ENCODE measurements around the gene LAMP2. TPM values are rescaled to one million over a fixed set of nuclear protein-coding genes. Genes with fewer than 3 reads are reported as not detected.

Gene LAMP2
- total RNA-seq, 2 donors from 2014 or later, result 33.6 to 67.7 TPM

DNA sequence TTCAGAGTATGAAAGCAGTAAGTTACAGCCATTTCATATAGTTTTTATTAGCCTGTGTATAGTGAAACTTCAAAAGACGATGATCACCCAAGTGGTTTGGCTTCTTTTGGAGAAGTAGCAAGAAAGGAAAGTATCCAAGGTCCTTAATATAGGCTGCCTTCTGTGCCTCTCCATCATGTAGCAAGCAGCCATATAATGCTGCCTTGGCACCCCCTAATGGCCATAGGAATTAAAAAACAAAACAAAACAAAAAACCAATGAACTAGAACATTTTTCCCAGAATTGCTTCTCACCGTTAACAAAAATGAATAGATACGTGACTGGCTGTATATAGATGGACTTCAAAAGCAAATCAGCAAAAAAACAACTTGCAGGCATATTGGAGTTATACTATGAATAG is 18.9 kb downstream of the LAMP2 start:
- no peaks in the 10 kb centered on the region for H3K27me3 ChIP-seq

DNA sequence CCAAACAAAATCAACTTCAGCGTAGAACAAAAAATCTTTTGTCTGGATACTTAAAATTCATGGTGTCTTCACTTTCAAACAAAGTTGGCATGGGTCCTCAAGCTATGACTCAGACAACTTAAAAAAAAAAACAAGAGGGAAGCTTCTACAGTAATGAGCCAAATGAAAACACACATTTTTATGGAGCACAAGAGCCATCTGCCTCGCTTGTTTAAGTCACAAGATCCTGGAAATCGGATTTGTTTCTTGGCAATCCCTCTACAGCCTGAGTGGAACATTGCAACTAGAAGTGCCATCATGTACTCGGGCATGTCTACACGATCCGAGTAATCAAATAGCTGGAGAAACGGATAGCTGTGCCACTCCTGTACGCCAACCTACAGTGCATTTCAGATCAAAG is 22.6 kb downstream of the LAMP2 start:
- H3K36me3 ChIP-seq (replicated peaks in 1 of 2; ENCODE audit: insufficient read depth in 1 of 2, low read depth in 2 of 2), result no peaks in the 10 kb centered on the region
- no peaks in the 10 kb centered on the region for H3K9me3 ChIP-seq
- no peak for DNase-seq
- H3K27me3 ChIP-seq, result no peaks in the 10 kb centered on the region
- 43 to 85% methylated on average over 4 to 8 of the region's 8 CpGs for WGBS, 2 donors
- intact Hi-C loops (cut with DNase I), result no loop called here
- H3K4me3 ChIP-seq, result no peak overlapping the region
- H3K27ac ChIP-seq, result no peak overlapping the region
- ATAC-seq, result no peak
- no peak for TF ChIP-seq POLR2A (IDR thresholded peaks at IDR 0.05)
- TF ChIP-seq, protein P1, sequence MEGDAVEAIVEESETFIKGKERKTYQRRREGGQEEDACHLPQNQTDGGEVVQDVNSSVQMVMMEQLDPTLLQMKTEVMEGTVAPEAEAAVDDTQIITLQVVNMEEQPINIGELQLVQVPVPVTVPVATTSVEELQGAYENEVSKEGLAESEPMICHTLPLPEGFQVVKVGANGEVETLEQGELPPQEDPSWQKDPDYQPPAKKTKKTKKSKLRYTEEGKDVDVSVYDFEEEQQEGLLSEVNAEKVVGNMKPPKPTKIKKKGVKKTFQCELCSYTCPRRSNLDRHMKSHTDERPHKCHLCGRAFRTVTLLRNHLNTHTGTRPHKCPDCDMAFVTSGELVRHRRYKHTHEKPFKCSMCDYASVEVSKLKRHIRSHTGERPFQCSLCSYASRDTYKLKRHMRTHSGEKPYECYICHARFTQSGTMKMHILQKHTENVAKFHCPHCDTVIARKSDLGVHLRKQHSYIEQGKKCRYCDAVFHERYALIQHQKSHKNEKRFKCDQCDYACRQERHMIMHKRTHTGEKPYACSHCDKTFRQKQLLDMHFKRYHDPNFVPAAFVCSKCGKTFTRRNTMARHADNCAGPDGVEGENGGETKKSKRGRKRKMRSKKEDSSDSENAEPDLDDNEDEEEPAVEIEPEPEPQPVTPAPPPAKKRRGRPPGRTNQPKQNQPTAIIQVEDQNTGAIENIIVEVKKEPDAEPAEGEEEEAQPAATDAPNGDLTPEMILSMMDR (IDR thresholded peaks at IDR 0.05), result no peak
- H3K4me1 ChIP-seq, result no peaks in the 10 kb centered on the region

More for the DNA sequence above, 18.9 kb downstream of the LAMP2 start:
- 71 to 78% methylated on average over 3 of the region's 3 CpGs for WGBS, 2 donors
- Histone ChIP-seq H3K4me1 (no peaks in the 10 kb centered on the region), H3K4me3 (no peak overlapping the region), H3K36me3 (replicated peaks in 1 of 2; ENCODE audit: insufficient read depth in 1 of 2, low read depth in 2 of 2) (no peaks in the 10 kb centered on the region), H3K9me3 (no peaks in the 10 kb centered on the region), H3K27ac (no peak overlapping the region)
- TF ChIP-seq, protein P1 (IDR thresholded peaks at IDR 0.05), result no peak
- TF ChIP-seq POLR2A (IDR thresholded peaks at IDR 0.05), result no peak
- ATAC-seq (no peak), DNase-seq (no peak)
- intact Hi-C loops (cut with DNase I), result no loop called here

DNA sequence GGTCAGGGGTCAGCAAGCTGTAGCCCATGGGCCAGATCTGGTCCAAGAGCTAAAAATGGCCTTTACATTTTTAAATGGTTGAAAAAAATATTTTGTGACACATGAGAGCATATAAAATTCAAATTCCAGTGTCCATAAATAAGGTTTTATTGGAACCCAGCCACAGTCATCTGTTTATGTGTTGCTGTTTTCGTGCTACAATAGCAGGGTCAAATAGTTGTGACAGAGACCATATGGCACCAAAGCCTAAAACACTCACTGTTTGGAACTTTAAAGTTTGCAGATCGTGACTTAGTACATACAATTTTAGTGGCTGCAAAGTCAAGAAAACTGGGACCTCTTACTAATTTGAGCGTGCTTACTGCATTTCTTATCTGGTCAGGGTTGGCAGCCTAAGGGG is 29.2 kb downstream of the LAMP2 start:
- Histone ChIP-seq H3K27me3 (no peaks in the 10 kb centered on the region), H3K4me3 (no peak overlapping the region), H3K27ac (no peak overlapping the region), H3K36me3 (replicated peaks in 1 of 2; ENCODE audit: insufficient read depth in 1 of 2, low read depth in 2 of 2) (no peaks in the 10 kb centered on the region), H3K4me1 (no peaks in the 10 kb centered on the region), H3K9me3 (no peaks in the 10 kb centered on the region)
- WGBS, 2 donors, result 83 to 92% methylated on average over 3 of the region's 3 CpGs
- TF ChIP-seq POLR2A (IDR thresholded peaks at IDR 0.05), result no peak
- TF ChIP-seq, protein P1 (IDR thresholded peaks at IDR 0.05), result no peak
- no peak for ATAC-seq
- intact Hi-C loops (cut with DNase I), result no loop called here
- no peak for DNase-seq

DNA sequence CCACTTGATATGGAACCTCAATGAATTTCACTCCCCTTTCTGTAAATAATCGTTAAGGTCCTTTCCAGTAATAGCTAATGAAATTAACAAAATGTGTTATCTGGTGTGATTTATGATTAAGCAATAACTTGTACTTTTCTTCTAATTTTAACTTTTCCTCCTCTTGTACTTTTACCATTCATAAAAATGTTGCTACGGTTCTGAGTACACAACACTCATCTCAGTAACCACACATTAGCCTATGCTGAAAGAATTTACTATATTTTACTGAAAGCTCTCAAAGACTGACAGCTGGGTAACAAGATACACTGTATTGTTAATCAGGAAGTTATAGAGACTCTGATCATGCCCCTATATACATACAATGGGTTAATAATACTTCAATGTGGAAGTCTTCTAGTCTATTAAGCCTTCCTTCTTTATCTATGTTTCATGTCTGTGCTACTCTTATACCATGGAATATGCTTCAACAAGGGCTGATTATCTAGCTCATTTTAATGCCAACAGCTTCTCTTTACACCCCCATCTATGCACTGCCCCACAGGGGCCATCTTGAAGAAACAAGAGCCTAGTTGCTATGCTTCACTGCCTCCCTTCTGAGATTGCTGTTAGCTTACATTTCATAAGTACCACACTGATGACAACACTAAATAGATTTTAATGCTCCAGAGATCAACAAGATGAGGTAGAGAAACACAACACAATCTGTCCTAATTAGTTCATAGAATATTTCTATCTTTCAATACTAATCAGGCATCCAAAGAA is 39.1 kb downstream of the LAMP2 start:
- Histone ChIP-seq H3K27me3 (no peaks in the 10 kb centered on the region), H3K36me3 (replicated peaks in 1 of 2; ENCODE audit: insufficient read depth in 1 of 2, low read depth in 2 of 2) (no peaks in the 10 kb centered on the region), H3K9me3 (no peaks in the 10 kb centered on the region), H3K27ac (no peak overlapping the region), H3K4me1 (no peaks in the 10 kb centered on the region), H3K4me3 (no peak overlapping the region)
- no peak for DNase-seq
- ATAC-seq, result no peak
- TF ChIP-seq POLR2A (IDR thresholded peaks at IDR 0.05), result no peak
- TF ChIP-seq, protein P1 (IDR thresholded peaks at IDR 0.05), result no peak
- WGBS, 2 donors, result 62 to 87% methylated on average over 2 of the region's 2 CpGs
- intact Hi-C loops (cut with DNase I), result no loop called here

DNA sequence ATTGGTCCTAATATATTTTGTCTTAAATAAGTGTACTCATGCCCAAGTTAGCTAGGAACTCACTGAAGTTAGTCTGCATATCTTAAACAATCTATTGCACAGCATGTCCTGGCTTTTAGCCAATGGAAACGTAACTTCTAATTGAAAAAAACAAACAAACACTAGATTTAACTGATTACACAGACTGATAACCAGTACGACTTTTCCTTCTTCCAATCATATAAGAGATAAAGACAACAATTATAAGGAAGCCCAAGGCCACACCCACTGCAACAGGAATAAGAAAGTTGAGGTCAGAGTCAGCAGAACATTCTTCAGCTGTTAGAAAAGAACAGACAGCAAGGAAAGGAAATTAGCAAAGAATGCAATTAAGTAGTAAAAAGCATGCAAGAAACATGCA is 40.8 kb downstream of the LAMP2 start:
- Histone ChIP-seq H3K27ac (no peak overlapping the region), H3K9me3 (no peaks in the 10 kb centered on the region), H3K36me3 (replicated peaks in 1 of 2; ENCODE audit: insufficient read depth in 1 of 2, low read depth in 2 of 2) (no peaks in the 10 kb centered on the region), H3K27me3 (no peaks in the 10 kb centered on the region), H3K4me1 (no peaks in the 10 kb centered on the region), H3K4me3 (no peak overlapping the region)
- DNase-seq, result no peak
- WGBS, 2 donors, result 0 to 4% methylated on average over 2 of the region's 2 CpGs
- no peak for TF ChIP-seq POLR2A (IDR thresholded peaks at IDR 0.05)
- TF ChIP-seq, protein P1 (IDR thresholded peaks at IDR 0.05), result no peak
- no peak for ATAC-seq
- intact Hi-C loops (cut with DNase I), result no loop called here

Measured in body of pancreas (tissue), 4 donors.